ENCODE results near the gene FAM13A.

GRCh38 chr4:88705223-88705622, 351.8 kb downstream of the FAM13A start:
- TF ChIP-seq, protein P1, sequence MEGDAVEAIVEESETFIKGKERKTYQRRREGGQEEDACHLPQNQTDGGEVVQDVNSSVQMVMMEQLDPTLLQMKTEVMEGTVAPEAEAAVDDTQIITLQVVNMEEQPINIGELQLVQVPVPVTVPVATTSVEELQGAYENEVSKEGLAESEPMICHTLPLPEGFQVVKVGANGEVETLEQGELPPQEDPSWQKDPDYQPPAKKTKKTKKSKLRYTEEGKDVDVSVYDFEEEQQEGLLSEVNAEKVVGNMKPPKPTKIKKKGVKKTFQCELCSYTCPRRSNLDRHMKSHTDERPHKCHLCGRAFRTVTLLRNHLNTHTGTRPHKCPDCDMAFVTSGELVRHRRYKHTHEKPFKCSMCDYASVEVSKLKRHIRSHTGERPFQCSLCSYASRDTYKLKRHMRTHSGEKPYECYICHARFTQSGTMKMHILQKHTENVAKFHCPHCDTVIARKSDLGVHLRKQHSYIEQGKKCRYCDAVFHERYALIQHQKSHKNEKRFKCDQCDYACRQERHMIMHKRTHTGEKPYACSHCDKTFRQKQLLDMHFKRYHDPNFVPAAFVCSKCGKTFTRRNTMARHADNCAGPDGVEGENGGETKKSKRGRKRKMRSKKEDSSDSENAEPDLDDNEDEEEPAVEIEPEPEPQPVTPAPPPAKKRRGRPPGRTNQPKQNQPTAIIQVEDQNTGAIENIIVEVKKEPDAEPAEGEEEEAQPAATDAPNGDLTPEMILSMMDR (IDR thresholded peaks at IDR 0.05): no peak
- TF ChIP-seq POLR2A (IDR thresholded peaks at IDR 0.05): no peak

Measured in uterus (tissue), 2 donors.